ENCODE data around the gene CEP170B.
"Not testable (repeated sequence)": the region's sequence is repeated elsewhere in the genome, so short reads cannot be mapped to it uniquely, and the experiment has no call there.

Gene CEP170B

GRCh38 chr14:104844306-104845032, 20.6 kb upstream of the CEP170B start:
- no peak for DNase-seq

- no peak for DNase-seq
These were observed 19.9 kb upstream of the CEP170B start for GRCh38 chr14:104845033-104845666.

GRCh38 chr14:104845834-104846441, 19.1 kb upstream of the CEP170B start:
- no peak for DNase-seq

GRCh38 chr14:104852280-104852663, 12.8 kb upstream of the CEP170B start:
- DNase-seq = no peak

- DNase-seq = no peak
These were observed 9.5 kb upstream of the CEP170B start for GRCh38 chr14:104855532-104856090.

GRCh38 chr14:104856157-104856868, 8.8 kb upstream of the CEP170B start:
- no peak for DNase-seq

- DNase-seq = peak; percentile 22
These were observed 7.9 kb upstream of the CEP170B start for GRCh38 chr14:104856869-104857860.

GRCh38 chr14:104857931-104858330, 7.1 kb upstream of the CEP170B start:
- DNase-seq = not testable (repeated sequence)

GRCh38 chr14:104858811-104859426, 6.1 kb upstream of the CEP170B start:
- no peak for DNase-seq

- no peak for DNase-seq
These were observed 5.2 kb upstream of the CEP170B start for GRCh38 chr14:104859900-104860299.

- no peak for DNase-seq
These were observed 4.7 kb upstream of the CEP170B start for GRCh38 chr14:104860414-104860813.

- DNase-seq = no peak
These were observed 1.8 kb upstream of the CEP170B start for GRCh38 chr14:104863131-104863862.

- DNase-seq = no peak
These were observed 1.2 kb upstream of the CEP170B start for GRCh38 chr14:104863923-104864266.

GRCh38 chr14:104864267-104865080, 594 bp upstream of the CEP170B start:
- DNase-seq = no peak

- peak; percentile 71 for DNase-seq
These were observed 768 bp downstream of the CEP170B start for GRCh38 chr14:104865631-104866441.

- no peak for DNase-seq
These were observed 1.6 kb downstream of the CEP170B start for GRCh38 chr14:104866451-104867370.

- no peak for DNase-seq
These were observed 2.4 kb downstream of the CEP170B start for GRCh38 chr14:104867371-104868059.

All from fibroblast of skin of scalp (primary cell).